Cardiac muscle cell (in vitro differentiated cells and primary cell): ENCODE results near the gene TMCC2. TPM values are rescaled to one million over a fixed set of nuclear protein-coding genes. Genes with fewer than 3 reads are reported as not detected.

Experiments
- DNase-seq, 2 donors: peaks; one replicate each; pipeline versions ENCODE4 v3.0.0 to v3.0.0-alpha.2; 2010 to 2017; ENCODE audit warnings: low read depth in 1 of 2, low spot score in 1 of 2
- H3K27ac ChIP-seq: fragments of 200-600 bp; sonication (generic); 2 replicates; pipeline ENCODE4 v1.5.1; 2016
- H3K27me3 ChIP-seq: fragments of 200-600 bp; sonication (generic); 2 replicates; pipeline ENCODE4 v1.6.0; 2016; ENCODE audit warnings: control low read depth
- H3K36me3 ChIP-seq: fragments of 200-600 bp; sonication (generic); 2 replicates; pipeline ENCODE4 v1.5.1; 2016; ENCODE audit warnings: control low read depth
- H3K4me1 ChIP-seq: fragments of 200-600 bp; sonication (generic); 2 replicates; pipeline ENCODE4 v1.8.1; 2017; ENCODE audit warnings: low read depth, mild to moderate bottlenecking, mixed run types
- H3K4me3 ChIP-seq: fragments of 200-600 bp; sonication (generic); 2 replicates; pipeline ENCODE4 v1.5.1; 2016; ENCODE audit warnings: mild to moderate bottlenecking
- H3K9me3 ChIP-seq: fragments of 200-600 bp; sonication (generic); 2 replicates; pipeline ENCODE4 v1.5.1; 2017; ENCODE audit warnings: low read depth, mild to moderate bottlenecking, control low read depth
- polyA plus RNA-seq: library from polyadenylated mRNA; unstranded; fragments of >200 nt; fragmentation: Nextera tagmentation; extraction: Ambion mirVana; gene quantifications from 2 replicates; pipeline ENCODE4 v1.2.1, GENCODE V29; 2016
- total RNA-seq: library from RNA; depleted of rRNA; stranded (reverse); fragments of >200 nt; gene quantifications from 2 replicates; pipeline ENCODE4 v1.2.3, GENCODE V29; 2016
- TF ChIP-seq, protein P1 (sequence below): IDR thresholded peaks from 2 replicates; pipeline ENCODE4 v1.5.1; 2012; ENCODE audit warnings: low read depth, mild to moderate bottlenecking, low read length

The TMCC2 gene
- total and polyA plus RNA-seq, 2 experiments from 2014 or later: 6.3 to 10.9 TPM

DNA sequence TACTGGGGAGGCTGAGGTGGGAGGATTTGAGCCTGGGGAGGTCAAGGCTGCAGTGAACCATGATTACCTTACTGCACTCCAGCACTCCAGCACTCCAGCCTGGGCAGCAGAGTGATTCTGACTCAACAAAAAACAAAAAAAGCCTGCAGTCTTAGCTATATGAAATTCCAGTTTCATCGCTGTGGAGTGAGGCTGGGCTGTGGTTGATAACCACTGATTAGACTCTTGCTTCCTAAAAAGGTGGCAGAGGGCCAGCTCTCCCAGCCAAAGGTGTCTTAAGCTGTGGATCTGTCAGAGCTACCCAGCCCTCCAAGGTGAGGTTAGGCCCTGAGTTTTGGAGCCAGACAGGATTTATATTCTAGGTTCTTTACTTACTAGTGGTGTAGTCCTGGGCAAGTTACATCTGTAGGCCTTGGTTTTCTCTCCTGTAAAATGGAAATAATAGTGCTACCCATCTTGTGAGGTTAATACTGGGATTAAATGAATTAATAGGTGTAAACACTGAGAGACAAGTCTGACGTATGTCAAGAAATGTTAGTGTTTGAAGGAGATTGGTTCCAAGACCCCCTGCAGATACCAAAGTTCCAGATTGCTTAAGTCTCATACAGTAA is 35.9 kb downstream of the TMCC2 start:
- Histone ChIP-seq H3K36me3 (no peaks in the 10 kb centered on the region), H3K4me3 (no peak overlapping the region), H3K9me3 (no peaks in the 10 kb centered on the region), H3K4me1 (peaks cover 5% of the 10 kb centered on the region), H3K27me3 (peaks cover 7% of the 10 kb centered on the region), H3K27ac (no peak overlapping the region)
- peak in 1 of 2 donors; percentile 71 for DNase-seq
- TF ChIP-seq, protein P1, sequence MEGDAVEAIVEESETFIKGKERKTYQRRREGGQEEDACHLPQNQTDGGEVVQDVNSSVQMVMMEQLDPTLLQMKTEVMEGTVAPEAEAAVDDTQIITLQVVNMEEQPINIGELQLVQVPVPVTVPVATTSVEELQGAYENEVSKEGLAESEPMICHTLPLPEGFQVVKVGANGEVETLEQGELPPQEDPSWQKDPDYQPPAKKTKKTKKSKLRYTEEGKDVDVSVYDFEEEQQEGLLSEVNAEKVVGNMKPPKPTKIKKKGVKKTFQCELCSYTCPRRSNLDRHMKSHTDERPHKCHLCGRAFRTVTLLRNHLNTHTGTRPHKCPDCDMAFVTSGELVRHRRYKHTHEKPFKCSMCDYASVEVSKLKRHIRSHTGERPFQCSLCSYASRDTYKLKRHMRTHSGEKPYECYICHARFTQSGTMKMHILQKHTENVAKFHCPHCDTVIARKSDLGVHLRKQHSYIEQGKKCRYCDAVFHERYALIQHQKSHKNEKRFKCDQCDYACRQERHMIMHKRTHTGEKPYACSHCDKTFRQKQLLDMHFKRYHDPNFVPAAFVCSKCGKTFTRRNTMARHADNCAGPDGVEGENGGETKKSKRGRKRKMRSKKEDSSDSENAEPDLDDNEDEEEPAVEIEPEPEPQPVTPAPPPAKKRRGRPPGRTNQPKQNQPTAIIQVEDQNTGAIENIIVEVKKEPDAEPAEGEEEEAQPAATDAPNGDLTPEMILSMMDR: no peak

DNA sequence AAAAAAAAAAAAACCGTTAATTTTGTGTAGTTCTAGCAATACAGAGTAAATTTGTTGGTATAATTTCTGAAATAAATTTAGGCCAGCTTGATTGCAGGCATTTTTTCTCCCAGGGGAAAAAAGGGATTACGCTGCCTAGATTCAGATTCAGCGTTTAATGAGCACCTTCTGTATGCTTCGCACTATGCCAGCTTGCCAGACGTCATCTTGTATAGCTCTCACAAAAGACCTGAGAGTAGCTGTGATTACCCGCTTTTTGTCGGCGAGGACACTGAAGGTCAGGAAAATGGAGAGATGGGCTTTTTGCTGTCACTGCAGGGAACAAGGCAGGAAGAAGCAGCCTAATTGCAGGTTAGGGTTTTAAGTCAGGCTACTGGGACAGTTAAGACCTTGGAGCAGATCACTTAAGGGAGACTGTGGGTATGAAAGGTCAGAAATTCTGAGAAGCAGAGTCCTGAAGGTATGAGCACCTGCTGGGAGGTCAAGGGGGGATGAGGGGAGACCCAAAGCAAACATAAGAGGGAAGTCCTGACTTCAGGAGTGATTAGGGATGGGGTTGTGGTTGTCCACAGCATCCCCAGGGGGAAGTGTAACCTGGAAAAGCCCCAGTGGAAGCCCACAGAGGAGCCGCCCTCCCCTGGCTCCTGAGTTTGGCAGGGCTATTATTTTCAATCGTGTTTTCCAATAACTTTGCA is 39.0 kb downstream of the TMCC2 start:
- H3K4me1 ChIP-seq: peaks cover 4% of the 10 kb centered on the region
- no peak for DNase-seq
- H3K27ac ChIP-seq: no peak overlapping the region
- TF ChIP-seq, protein P1: no peak
- no peaks in the 10 kb centered on the region for H3K27me3 ChIP-seq
- H3K9me3 ChIP-seq: no peaks in the 10 kb centered on the region
- H3K36me3 ChIP-seq: no peaks in the 10 kb centered on the region
- no peak overlapping the region for H3K4me3 ChIP-seq

DNA sequence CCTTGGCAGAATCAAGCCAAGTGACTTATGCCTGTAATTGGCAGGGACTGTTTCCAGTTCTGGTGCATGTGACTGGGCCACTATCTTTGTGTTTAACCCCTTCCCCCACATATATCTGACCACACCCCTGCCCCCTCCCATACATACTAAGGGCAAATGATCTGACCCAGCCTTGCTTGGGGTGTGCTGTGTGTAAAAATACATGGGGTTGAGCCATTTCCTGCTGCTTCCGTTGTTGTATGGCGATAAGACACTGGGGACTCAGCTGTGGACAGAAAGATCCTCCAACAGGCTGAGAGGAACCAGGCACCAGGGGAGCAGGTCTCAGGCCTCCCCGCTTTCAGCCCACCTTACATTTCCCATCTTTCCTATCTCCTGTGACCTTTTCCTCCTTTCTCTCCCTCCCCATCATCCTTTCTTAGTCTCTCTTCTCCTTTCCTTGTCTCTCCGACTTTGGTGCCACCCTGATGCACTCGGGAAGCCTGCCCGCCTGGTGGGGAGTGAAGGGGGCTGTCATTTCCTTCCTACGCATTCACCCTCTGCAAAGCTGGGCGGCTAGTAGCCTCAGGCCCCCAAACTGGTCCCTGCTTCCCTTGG is 39.7 kb downstream of the TMCC2 start:
- TF ChIP-seq, protein P1: no peak
- H3K27me3 ChIP-seq: no peaks in the 10 kb centered on the region
- no peaks in the 10 kb centered on the region for H3K36me3 ChIP-seq
- peaks cover 4% of the 10 kb centered on the region for H3K4me1 ChIP-seq
- H3K4me3 ChIP-seq: no peak overlapping the region
- DNase-seq: no peak
- no peaks in the 10 kb centered on the region for H3K9me3 ChIP-seq
- no peak overlapping the region for H3K27ac ChIP-seq

DNA sequence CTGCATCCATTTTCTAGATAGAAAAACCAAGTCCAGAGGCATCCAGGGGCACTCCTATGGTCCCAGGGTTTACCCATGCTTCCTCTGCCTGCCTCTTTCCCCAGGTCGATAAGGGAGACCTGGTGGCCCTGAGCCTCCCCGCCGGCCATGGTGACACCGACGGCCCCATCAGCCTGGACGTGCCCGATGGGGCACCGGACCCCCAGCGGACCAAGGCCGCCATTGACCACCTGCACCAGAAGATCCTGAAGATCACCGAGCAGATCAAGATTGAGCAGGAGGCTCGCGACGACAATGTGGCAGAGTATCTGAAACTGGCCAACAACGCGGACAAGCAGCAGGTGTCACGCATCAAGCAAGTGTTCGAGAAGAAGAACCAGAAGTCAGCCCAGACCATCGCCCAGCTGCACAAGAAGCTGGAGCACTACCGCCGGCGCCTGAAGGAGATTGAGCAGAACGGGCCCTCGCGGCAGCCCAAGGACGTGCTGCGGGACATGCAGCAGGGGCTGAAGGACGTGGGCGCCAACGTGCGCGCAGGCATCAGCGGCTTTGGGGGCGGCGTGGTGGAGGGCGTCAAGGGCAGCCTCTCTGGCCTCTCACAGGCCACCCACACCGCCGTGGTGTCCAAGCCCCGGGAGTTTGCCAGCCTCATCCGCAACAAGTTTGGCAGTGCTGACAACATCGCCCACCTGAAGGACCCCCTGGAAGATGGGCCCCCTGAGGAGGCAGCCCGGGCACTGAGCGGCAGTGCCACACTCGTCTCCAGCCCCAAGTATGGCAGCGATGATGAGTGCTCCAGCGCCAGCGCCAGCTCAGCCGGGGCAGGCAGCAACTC is 41.3 kb downstream of the TMCC2 start:
- DNase-seq: no peak
- Histone ChIP-seq H3K36me3 (no peaks in the 10 kb centered on the region), H3K4me1 (peaks cover 4% of the 10 kb centered on the region), H3K27me3 (no peaks in the 10 kb centered on the region), H3K4me3 (no peak overlapping the region), H3K9me3 (no peaks in the 10 kb centered on the region), H3K27ac (no peak overlapping the region)
- TF ChIP-seq, protein P1: no peak

DNA sequence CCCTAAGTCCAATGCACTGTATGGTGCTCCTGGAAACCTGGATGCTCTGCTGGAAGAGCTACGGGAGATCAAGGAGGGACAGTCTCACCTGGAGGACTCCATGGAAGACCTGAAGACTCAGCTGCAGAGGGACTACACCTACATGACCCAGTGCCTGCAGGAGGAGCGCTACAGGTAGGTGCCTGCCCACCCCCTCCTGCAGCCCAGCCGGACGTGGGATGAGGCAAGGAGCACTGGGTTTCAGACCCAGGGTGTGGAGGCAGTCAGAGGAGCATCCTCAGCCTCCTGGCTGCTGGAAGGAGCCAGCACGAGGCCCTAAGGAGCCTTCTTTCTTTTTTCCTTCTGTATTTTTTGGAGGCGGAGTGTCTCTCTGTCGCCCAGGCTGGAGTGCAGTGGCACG is 42.0 kb downstream of the TMCC2 start:
- TF ChIP-seq, protein P1: no peak
- Histone ChIP-seq H3K36me3 (no peaks in the 10 kb centered on the region), H3K4me1 (peaks cover 4% of the 10 kb centered on the region), H3K27ac (no peak overlapping the region), H3K27me3 (no peaks in the 10 kb centered on the region), H3K4me3 (no peak overlapping the region), H3K9me3 (no peaks in the 10 kb centered on the region)
- no peak for DNase-seq
